ENCODE data around the gene GPR146.
"Not testable (repeated sequence)": the region's sequence is repeated elsewhere in the genome, so short reads cannot be mapped to it uniquely, and the experiment has no call there.

GRCh38 chr7:1074018-1074417 lies 29.7 kb downstream of the GPR146 start:
- TF ChIP-seq ZNF484 (CRISPR knock-in tag; IDR thresholded peaks at IDR 0.05; ENCODE audit: borderline replicate concordance, low read depth); ZNF891 (CRISPR knock-in tag; IDR thresholded peaks at IDR 0.05); KLF13 (CRISPR knock-in tag; IDR thresholded peaks at IDR 0.05); CBX1 (IDR thresholded peaks at IDR 0.05; ENCODE audit: low read depth); RNF2 (conservative IDR thresholded peaks at IDR 0.05; ENCODE audit: low read depth); ZNF543 (CRISPR knock-in tag; IDR thresholded peaks at IDR 0.05); ZFP36 (IDR thresholded peaks at IDR 0.05; ENCODE audit: borderline replicate concordance, low read depth, low read length, partially characterized antibody); ZNF780A (CRISPR knock-in tag; IDR thresholded peaks at IDR 0.05); NFRKB (IDR thresholded peaks at IDR 0.05); CTCF (CRISPR knock-in tag; IDR thresholded peaks at IDR 0.05); REPIN1 (CRISPR knock-in tag; IDR thresholded peaks at IDR 0.05; ENCODE audit: borderline replicate concordance, low read depth): not testable (repeated sequence)

Data from HepG2 (cell line).